ENCODE data around the gene CDHR3.
"Not testable (repeated sequence)": the region's sequence is repeated elsewhere in the genome, so short reads cannot be mapped to it uniquely, and the experiment has no call there.

CDHR3 gene

DNA sequence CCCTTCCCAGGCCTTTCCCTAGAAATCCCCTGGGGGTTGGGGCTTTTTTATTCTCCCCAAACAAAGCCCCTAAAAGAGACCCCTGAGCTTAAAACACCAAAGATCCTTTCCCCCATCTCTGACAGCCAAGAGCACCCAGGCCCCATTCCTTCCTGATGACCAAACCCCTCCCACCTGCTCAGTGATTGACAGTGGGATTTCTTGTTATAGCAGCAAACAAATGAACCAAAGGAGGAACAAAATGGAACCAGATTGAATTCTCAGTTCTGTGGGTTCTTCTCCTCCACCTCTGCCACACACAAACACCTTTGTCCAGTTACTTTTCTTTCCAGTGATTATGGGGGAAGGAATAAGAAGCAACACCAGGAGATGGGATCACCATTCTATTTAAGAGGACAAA, 21.5 kb upstream of the CDHR3 start:
- H3K36me3 Mint-ChIP-seq (ENCODE audit: low read depth), result no peaks in the 10 kb centered on the region
- no peak overlapping the region for H3K4me3 Mint-ChIP-seq
- no peak for DNase-seq (ENCODE audit: low spot score)
- no peak overlapping the region for H3K27ac Mint-ChIP-seq
- peaks cover 5% of the 10 kb centered on the region for H3K27me3 Mint-ChIP-seq (ENCODE audit: low read depth)
- H3K4me1 Mint-ChIP-seq (ENCODE audit: low read depth), result no peaks in the 10 kb centered on the region
- no peaks in the 10 kb centered on the region for H3K9me3 Mint-ChIP-seq

DNA sequence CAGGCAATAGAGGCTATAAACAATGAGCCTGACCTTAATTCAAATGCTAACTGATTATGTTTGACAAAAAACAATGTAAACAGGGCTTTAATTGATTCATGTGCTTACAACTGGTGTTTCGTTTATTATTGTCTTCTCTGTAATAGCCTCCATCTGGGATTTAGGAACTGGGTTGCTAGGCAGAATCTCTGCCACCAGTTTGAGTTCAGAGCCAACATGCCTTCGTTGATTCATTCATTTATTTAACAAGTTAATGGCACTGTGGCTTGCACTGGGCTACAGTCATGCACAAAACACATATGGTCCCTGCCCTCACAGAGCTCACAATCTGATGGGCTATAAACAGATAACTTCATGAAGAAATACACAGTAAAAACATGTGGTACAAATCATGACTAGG, 19.6 kb upstream of the CDHR3 start:
- Mint-ChIP-seq H3K36me3 (ENCODE audit: low read depth) (no peaks in the 10 kb centered on the region), H3K9me3 (no peaks in the 10 kb centered on the region), H3K4me1 (ENCODE audit: low read depth) (no peaks in the 10 kb centered on the region)

DNA sequence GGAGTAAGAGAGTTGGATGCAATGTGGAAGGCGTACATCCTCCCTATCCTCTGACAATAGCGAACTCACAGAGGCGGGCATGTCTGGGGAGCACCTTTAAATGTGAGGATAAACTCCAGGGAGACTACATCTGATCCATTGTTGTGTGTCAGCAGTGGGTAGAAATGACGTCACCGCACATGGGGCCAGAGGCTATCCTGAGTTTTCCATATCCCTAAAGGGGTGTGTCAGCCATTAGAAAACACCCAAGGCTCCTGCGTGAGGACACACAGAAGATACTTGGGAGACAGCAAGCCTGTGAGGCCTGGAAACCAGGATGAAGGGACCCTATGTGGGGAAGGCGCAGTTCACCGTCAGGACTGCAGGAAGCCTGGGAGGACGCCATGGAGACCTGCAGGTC, 17.2 kb upstream of the CDHR3 start:
- Mint-ChIP-seq H3K36me3 (ENCODE audit: low read depth) (no peaks in the 10 kb centered on the region), H3K4me3 (no peak overlapping the region), H3K9me3 (no peaks in the 10 kb centered on the region), H3K27ac (no peak overlapping the region), H3K27me3 (ENCODE audit: low read depth) (peaks cover 8% of the 10 kb centered on the region), H3K4me1 (ENCODE audit: low read depth) (no peaks in the 10 kb centered on the region)
- no peak for DNase-seq (ENCODE audit: low spot score)

More for the DNA sequence above, 19.6 kb upstream of the CDHR3 start:
- DNase-seq (ENCODE audit: low spot score), result no peak
- Mint-ChIP-seq H3K4me3 (no peak overlapping the region), H3K27me3 (ENCODE audit: low read depth) (peaks cover 8% of the 10 kb centered on the region), H3K27ac (no peak overlapping the region)

DNA sequence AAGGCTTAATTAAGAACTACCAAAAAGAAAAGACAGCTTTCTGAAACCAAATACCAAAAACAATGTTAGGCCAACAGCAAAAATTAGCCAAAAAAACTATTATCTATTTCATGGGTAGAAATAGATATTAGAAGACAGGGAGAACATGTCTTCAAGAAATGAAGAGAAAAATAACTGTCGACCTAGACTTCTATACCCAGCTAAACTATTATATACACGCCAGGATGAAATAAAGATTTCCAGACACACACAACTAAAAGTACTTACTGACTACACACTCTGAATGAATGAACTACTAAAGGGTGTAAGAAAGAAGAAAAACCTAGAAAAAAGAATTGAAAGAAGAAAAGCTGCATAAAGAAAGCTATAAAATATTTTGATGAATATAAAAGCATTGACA, 11.5 kb upstream of the CDHR3 start:
- Mint-ChIP-seq H3K9me3 (peaks cover 15% of the 10 kb centered on the region), H3K27me3 (ENCODE audit: low read depth) (peaks cover 3% of the 10 kb centered on the region), H3K4me1 (ENCODE audit: low read depth) (no peaks in the 10 kb centered on the region), H3K27ac (no peak overlapping the region), H3K36me3 (ENCODE audit: low read depth) (no peaks in the 10 kb centered on the region), H3K4me3 (no peak overlapping the region)
- no peak for DNase-seq (ENCODE audit: low spot score)

DNA sequence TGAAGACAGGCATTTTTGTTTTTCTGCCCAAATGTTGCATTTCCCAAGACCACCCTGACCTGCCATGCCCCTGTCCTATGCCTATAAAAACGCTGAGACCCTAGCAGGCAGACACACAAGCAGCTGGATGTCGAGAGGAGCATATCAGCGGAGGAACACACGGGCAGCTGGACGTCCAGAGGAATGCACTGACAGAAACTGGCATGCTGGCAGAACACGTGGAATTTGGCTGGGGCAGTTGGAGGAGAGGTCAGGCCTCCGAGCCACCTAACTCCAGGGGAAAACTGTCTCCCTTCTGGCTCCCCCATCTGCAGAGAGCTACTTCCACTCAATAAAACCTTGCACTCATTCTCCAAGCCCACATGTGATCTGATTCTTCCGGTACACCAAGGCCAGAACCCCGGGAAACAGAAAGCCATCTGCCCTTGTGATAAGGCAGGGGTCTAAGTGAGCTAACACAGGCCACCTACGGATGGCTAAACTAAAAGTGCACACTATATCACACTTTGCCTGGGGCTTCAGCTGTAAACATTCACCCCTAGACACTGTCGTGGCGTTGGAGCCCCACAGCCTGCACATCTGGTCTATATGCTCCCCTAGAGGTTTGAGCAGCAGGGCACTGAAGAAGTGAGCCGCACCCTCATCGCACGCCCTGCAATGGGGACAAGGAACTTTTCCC, 10.0 kb upstream of the CDHR3 start:
- H3K4me1 Mint-ChIP-seq (ENCODE audit: low read depth), result no peaks in the 10 kb centered on the region
- no peak for DNase-seq (ENCODE audit: low spot score)
- peaks cover 15% of the 10 kb centered on the region for H3K9me3 Mint-ChIP-seq
- H3K36me3 Mint-ChIP-seq (ENCODE audit: low read depth), result no peaks in the 10 kb centered on the region
- H3K27ac Mint-ChIP-seq, result no peak overlapping the region
- no peak overlapping the region for H3K4me3 Mint-ChIP-seq
- H3K27me3 Mint-ChIP-seq (ENCODE audit: low read depth), result no peaks in the 10 kb centered on the region

DNA sequence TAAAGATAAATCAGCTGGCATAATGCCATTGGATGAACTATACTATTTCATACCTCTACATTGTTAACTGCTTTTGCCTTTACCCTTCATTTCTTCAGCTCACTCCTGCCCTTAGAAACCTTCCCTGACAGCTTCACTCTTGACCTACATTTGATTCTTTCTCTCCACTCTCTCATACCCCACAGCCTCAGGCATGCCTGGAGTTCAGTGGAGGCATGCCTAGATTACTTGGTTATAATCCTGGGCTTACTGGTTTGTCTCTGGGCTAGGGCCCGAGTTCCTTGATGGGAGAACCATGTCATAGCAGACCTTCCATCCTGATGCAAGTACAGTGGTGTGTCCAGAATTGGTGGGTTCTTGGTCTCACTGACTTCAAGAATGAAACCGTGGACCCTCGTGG, 8.4 kb upstream of the CDHR3 start:
- DNase-seq (ENCODE audit: low spot score), result no peak
- Mint-ChIP-seq H3K36me3 (ENCODE audit: low read depth) (no peaks in the 10 kb centered on the region), H3K4me3 (no peak overlapping the region)

DNA sequence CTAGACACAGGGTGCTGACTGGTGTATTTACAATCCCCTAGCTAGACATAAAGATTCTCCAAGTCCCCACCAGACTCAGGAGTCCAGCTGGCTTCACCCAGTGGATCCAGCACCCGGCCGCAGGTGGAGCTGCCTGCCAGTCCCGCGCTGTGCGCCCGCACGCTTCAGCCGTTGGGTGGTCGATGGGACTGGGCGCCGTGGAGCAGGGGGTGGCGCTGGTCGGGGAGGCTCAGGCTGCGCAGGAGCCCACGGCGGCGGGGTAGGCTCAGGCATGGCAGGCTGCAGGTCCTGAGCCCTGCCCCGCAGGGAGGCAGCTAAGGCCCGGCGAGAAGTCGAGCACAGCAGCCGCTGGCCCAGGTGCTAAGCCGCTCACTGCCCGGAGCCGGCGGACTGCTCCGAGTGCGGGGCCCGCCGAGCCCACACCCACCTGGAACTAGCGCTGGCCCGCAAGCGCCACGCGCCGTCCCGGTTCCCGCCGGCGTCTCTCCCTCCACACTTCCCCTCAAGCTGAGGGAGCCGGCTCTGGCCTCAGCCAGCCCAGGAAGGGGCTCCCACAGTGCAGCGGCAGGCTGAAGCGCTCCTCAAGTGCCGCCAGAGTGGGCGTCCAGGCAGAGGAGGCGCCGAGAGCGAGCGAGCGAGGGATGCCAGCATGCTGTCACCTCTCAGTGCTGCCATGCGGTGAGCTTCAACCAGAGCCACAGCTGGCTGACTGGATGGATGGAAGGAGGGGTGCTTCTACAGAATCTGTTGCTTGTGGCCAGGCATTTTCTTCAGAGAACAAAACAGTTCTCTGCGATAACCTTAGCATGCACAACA, 7.2 kb upstream of the CDHR3 start:
- H3K4me1 Mint-ChIP-seq (ENCODE audit: low read depth); H3K27ac Mint-ChIP-seq; DNase-seq (ENCODE audit: low spot score); H3K4me3 Mint-ChIP-seq; H3K27me3 Mint-ChIP-seq (ENCODE audit: low read depth); H3K36me3 Mint-ChIP-seq (ENCODE audit: low read depth): not testable (repeated sequence)
- H3K9me3 Mint-ChIP-seq, result peaks cover 15% of the 10 kb centered on the region

More for the DNA sequence above, 8.4 kb upstream of the CDHR3 start:
- Mint-ChIP-seq H3K27me3 (ENCODE audit: low read depth) (no peaks in the 10 kb centered on the region), H3K4me1 (ENCODE audit: low read depth) (no peaks in the 10 kb centered on the region), H3K9me3 (peaks cover 15% of the 10 kb centered on the region), H3K27ac (no peak overlapping the region)

DNA sequence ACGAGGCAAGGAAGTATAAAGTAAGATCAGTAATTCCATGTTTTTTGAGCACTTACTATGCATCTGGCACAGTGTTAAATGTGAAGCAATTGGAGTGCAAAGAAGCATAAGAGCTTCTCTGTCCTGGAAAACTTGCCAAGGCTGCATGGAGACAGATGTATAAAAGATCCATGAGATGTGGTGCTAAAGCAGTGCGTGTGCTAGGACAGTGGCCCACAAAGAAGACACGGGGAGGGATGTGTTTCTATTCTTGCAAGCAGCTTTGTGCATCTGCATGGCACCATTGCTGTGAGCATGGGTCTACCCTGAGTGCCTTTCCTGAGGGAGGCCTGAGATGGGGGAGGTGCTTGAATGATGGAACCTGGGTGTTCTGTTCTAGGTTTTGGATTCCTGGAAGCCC, 5.1 kb upstream of the CDHR3 start:
- no peaks in the 10 kb centered on the region for H3K9me3 Mint-ChIP-seq
- H3K4me1 Mint-ChIP-seq (ENCODE audit: low read depth), result no peaks in the 10 kb centered on the region
- no peak overlapping the region for H3K27ac Mint-ChIP-seq
- H3K27me3 Mint-ChIP-seq (ENCODE audit: low read depth), result peaks cover 2% of the 10 kb centered on the region
- no peak overlapping the region for H3K4me3 Mint-ChIP-seq
- DNase-seq (ENCODE audit: low spot score), result no peak
- no peaks in the 10 kb centered on the region for H3K36me3 Mint-ChIP-seq (ENCODE audit: low read depth)

DNA sequence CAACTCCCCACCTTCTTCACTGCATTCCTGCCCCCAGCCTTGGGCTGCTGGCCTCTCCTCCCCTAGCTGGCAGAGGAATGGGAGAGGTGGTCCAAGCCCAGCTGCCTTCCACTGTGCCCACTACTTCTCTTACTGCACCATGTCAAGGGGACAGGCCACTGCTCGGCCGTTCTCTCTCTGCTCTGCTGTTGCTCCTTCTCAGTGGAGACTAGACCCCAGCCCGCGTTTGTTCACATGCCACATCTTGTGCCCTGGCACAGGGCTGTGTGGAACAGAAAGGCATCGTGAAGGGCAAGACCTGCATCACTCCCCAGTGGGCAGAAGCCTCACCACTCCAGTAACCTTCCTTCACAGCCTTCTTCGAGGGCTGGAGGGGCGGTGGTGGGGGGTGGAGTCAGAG, 711 bp upstream of the CDHR3 start:
- Mint-ChIP-seq H3K4me1 (ENCODE audit: low read depth) (no peaks in the 10 kb centered on the region), H3K36me3 (ENCODE audit: low read depth) (no peaks in the 10 kb centered on the region), H3K27ac (no peak overlapping the region), H3K27me3 (ENCODE audit: low read depth) (peaks cover 12% of the 10 kb centered on the region), H3K4me3 (no peak overlapping the region), H3K9me3 (no peaks in the 10 kb centered on the region)
- no peak for DNase-seq (ENCODE audit: low spot score)

DNA sequence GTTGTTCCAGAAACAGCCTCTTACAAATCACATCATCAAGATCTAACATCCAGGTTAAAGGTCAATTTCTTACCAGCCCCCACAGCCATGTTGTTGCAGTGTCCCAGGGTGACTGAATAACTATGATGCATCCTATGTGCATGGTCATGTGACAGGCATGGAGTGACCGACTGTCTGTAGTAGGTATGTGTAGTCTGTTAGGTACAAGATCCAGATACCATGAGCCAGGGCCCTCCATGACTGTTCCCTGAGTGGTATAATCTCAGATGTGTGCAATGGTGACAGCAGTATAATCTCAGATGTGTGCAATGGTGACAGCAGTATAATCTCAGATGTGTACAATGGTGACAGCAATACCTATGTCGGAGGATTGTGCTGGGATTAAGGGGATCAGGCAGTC, 8.8 kb downstream of the CDHR3 start:
- Mint-ChIP-seq H3K36me3 (ENCODE audit: low read depth) (no peaks in the 10 kb centered on the region), H3K4me3 (no peak overlapping the region), H3K4me1 (ENCODE audit: low read depth) (no peaks in the 10 kb centered on the region), H3K9me3 (no peaks in the 10 kb centered on the region), H3K27ac (no peak overlapping the region), H3K27me3 (ENCODE audit: low read depth) (peaks cover 9% of the 10 kb centered on the region)
- DNase-seq (ENCODE audit: low spot score), result no peak

DNA sequence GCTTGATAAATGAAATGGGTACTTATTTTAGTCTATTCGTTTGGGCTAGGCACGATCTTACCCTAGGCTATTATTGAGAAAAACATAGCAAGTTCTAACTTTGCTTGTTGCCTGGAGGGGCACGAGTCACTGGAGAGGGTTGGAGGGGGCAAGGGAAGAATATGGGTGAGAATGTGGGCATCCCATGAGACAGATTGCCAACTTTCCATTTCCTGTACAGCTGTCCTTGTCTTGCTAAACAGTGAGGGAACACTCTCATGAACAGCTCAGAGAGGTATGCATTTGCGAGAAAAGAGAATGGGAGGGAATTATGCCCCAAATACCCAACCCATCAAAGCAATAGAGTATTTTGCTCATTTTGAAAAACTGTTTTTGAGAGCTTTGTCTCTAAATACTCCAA, 9.2 kb downstream of the CDHR3 start:
- H3K9me3 Mint-ChIP-seq, result no peaks in the 10 kb centered on the region
- H3K36me3 Mint-ChIP-seq (ENCODE audit: low read depth), result no peaks in the 10 kb centered on the region
- H3K4me3 Mint-ChIP-seq, result no peak overlapping the region
- peaks cover 7% of the 10 kb centered on the region for H3K27me3 Mint-ChIP-seq (ENCODE audit: low read depth)
- H3K4me1 Mint-ChIP-seq (ENCODE audit: low read depth), result no peaks in the 10 kb centered on the region
- H3K27ac Mint-ChIP-seq, result no peak overlapping the region
- DNase-seq (ENCODE audit: low spot score), result no peak

DNA sequence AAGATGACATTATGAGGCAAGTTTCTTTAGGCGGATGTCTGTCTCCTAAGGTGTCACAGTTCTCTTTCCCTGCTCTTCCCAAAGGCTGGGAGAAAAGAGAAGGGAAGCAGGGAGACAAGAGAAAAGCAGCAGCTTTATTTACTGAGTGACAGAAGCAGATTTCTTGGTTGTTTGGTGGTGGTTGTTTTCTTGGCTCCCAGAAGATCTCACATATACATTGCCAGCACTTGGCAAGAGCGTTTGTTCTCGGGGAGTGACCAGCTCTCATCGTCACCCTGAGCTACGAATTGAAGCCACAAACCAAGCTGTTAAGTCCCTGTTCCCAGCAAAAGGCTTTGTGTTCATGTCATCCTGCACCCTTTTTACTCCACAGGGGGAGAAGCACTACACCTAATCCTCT, 11.4 kb downstream of the CDHR3 start:
- DNase-seq (ENCODE audit: low spot score), result no peak
- H3K27ac Mint-ChIP-seq, result no peak overlapping the region
- no peaks in the 10 kb centered on the region for H3K9me3 Mint-ChIP-seq
- no peaks in the 10 kb centered on the region for H3K4me1 Mint-ChIP-seq (ENCODE audit: low read depth)
- peaks cover 11% of the 10 kb centered on the region for H3K27me3 Mint-ChIP-seq (ENCODE audit: low read depth)
- H3K36me3 Mint-ChIP-seq (ENCODE audit: low read depth), result no peaks in the 10 kb centered on the region
- H3K4me3 Mint-ChIP-seq, result no peak overlapping the region

DNA sequence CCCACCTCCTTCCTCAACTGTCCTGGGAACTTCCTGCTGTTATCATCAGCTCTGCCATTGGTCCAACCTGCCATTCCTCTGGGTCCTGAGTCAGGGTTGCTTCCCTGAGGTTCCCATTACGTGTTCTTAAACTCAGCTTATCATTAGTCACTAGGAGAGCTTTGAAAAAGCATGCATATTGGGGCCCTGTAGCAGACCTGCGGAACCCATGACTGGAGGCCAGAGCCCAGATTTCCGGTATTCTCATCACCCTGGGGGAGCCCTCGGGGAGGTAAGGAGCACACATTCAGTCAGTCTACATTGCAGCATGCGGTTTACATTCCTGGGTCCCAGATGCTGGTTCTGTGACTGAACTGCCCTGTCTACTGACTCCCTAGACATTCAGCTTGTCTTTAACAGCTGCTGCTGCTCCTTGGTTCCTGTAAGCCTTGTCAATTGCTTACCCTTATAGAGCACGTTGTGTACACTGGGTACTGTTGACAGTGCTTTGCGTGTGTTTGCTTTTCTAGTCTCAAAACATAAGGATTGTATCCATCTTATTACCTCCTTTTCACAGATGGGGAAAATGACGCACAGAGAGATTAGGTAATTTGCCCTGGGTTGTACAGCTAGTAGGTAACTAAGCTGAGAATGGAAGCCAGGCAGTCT, 12.8 kb downstream of the CDHR3 start:
- DNase-seq (ENCODE audit: low spot score), result no peak
- Mint-ChIP-seq H3K27ac (no peak overlapping the region), H3K9me3 (no peaks in the 10 kb centered on the region), H3K4me1 (ENCODE audit: low read depth) (no peaks in the 10 kb centered on the region), H3K27me3 (ENCODE audit: low read depth) (peaks cover 15% of the 10 kb centered on the region), H3K36me3 (ENCODE audit: low read depth) (no peaks in the 10 kb centered on the region), H3K4me3 (no peak overlapping the region)

DNA sequence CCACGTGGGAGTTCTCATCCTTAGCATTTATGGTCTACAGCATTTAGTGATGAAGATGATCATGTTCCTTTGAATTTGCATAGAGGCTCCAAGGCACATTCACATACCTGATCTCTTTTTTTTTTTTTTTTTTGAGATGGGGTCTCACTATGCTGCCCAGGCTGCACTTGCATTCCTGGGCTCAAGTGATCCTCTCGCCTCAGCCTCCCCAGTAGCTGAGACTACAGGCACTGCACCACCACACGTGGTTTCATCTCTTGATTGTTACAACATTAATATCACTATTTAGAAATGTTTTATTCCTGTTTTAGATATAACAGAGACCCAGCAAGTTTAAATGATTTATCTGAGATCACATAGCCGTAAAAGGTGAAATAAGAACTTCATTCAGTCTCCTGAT, 13.8 kb downstream of the CDHR3 start:
- H3K4me3 Mint-ChIP-seq, result no peak overlapping the region
- no peak overlapping the region for H3K27ac Mint-ChIP-seq
- no peak for DNase-seq (ENCODE audit: low spot score)

More for the DNA sequence above, 13.8 kb downstream of the CDHR3 start:
- Mint-ChIP-seq H3K27me3 (ENCODE audit: low read depth) (peaks cover 18% of the 10 kb centered on the region), H3K4me1 (ENCODE audit: low read depth) (no peaks in the 10 kb centered on the region), H3K36me3 (ENCODE audit: low read depth) (no peaks in the 10 kb centered on the region), H3K9me3 (no peaks in the 10 kb centered on the region)

All from T-helper 2 cell treated with Interferon-gamma antibody and Interleukin-4, amounts not matched to agents 5 μg/mL and 100 μg/mL, for 36 hours (primary cell).